NCI-H2196 treated with DMSO at 0.1 percent for 48 hours (cell line): ENCODE measurements around the gene SOD3.

Source experiments
- DNase-seq: peaks from one replicate; lab custom pipeline; 2025; ENCODE audit not compliant: unreplicated experiment; lab: John Stamatoyannopoulos, UW

SOD3 gene

DNA sequence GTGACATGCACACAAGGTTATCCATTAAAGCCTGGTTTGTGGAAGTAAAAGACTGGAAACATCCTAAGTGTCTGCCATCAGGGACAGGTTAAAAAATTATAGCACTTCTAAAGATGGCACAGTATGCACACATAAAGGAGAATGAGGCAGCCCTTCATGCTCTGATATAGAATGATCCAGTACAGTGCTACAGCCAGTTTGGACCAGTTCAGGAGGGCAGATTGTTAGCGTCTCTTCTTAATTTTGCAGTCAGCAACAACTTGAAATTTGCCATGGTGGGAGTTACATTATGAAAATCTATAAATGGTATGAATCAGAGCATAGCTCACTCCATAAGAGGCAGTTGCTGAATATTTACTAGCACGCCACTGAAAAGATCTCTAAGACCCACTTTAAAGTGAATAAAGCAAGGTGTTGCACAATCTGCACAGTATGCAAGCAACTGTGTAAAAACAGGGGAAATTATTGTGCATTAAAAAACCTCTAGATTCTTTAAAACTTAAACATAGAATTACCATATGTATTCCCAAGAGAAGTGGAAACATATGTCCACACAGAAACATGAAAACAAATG, 20.3 kb upstream of the SOD3 start:
- DNase-seq: no peak

DNA sequence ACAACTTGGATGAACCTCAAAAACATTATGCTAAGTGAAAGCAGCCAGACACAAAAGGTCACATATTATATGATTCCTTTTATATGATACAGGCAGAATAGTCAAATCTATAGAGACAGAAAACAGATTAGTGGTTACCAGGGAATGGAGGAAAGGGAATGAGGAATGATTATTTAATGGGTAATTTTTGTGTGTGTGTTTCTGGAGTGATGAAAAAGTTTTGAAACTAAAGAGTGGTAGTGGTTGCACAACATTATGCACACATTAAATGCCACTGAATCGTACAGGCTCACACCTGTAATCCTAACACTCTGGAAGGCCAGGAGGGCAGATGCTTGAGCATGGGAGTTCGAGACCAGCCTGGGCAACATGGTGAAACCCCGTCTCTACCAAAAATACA, 19.6 kb upstream of the SOD3 start:
- DNase-seq: no peak

DNA sequence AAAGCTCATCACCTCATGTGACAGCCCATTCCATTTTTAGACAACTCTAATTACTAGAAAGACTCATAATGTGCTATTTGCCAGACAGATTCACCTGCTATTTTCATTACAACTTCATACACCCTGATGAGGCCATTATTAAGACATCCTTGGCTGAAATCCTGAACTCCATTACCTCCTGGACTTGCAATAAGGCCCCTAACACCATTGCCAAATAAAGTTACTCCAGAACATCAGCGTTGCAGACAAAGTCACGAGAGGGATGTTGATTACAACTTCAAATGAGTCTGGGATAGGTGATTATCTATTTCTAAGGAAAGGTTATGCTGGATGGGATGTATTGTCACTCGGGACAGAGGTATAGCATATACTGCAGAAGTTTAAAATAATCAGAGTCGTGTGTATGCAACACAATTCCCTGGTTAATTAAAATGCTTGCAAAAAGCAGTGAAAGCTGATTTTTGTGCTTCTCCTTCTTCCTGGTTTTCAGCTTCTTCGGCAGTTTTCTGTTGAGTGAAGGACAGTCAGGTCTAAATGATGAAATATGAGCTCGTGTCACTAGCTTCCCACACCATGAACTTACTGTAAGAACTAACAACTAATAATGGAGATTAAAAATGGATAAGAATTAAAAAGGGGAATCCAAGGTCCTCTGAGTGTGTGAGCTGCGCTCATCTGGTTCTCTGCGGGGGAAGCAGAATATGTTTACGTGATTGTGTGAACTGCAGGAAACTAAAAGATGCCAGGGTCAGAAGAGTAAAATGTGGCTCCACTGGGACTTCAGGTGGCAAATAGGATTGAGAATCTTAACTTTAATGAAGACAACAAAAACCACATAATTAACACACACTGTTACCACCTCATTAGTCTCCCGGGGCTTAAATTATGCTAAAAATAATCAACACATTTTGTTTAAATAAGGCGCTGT, 17.6 kb upstream of the SOD3 start:
- no peak for DNase-seq

DNA sequence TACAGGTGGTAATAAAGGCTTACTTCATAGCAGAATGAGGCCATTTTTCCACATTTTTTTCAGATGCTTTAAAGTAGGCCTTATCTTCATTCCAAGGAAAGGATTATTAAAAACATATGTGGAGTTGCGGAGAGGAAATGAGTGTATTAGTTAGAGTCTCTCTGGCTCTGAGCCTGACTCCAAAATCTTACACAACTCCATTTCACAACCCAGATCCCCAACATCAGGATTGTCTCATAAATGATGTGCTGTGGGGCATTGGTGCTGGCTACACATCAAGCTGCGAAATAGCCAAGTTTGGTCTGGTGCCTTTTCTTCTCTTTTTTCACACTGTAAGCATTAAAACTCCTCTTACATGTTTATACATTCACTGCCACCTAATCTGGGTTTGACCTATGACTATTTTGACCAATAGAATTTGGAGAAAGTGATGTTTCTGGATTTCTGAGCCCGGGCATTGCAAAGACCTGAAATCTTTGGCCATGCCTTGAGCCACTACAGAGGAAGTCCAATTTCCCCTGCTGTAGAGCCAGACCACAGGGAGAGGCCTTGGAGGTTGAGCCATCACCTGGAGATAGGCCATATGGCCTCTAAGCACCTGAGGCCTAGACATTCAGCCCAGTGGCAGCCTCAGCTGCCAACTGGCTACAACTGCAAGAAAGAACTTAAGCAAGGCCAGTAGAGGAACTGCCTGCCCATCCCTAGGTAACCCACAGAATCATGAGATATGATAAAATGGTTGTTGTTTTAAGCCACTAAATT, 16.7 kb upstream of the SOD3 start:
- no peak for DNase-seq

DNA sequence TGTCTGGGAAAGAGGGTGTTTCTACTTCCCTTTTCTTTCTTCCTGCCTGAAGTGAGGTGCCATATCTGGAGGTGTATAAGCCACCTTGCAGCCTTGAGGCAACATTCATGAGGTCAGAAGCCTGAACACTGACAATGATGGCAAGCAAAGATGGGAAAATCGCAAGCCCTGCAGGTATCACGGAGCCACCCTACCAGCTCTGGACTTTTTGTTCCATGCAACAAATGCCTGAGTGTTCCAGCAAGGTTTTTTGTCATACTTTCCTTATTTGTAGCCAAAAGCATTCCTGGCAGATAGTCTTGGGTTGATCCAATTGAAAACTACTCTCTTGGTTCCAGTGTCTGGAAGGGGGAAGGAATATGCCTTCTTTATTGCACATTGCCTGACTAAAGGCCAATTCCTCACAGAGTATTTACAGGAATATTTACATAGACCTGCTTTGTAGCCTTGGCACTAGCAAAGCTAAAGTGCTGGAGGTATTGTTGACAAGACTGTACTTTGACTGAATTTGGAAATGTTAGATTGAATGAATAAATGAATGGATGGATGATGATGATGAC, 14.4 kb upstream of the SOD3 start:
- no peak for DNase-seq

DNA sequence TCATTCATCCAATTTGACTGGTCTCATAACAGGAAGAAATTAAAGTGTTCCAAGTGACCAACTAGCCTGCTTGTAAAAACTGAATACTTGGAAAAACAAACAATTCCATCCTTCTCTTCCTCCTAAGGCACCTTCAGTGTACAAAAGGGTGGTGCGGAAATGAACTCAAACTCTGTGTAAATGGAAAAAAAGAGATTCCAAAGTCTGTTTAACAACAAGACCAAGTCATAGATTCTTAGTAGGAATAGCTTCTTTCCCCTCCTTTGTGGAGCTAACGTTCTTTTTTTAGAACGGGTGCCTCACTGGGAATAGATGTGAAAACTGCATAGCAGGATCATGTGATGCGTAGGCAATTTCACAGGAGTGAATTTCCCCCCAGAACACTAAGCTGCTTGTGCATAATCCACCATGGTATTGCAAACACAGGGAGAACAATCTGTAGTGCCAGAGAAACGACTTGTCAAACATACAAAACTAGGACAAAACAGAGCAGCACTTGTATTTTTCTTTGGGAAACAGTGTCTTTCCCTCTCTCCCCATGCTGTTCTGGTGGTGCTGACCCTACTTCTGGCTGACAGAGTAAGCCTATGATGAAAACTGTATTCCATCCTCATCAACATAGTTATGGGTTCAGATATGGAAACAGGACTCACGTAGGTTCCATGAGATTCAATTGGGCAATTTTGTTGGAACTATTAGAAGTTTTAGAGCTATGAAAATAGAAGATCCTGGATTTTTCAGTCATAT, 13.2 kb upstream of the SOD3 start:
- DNase-seq: no peak

DNA sequence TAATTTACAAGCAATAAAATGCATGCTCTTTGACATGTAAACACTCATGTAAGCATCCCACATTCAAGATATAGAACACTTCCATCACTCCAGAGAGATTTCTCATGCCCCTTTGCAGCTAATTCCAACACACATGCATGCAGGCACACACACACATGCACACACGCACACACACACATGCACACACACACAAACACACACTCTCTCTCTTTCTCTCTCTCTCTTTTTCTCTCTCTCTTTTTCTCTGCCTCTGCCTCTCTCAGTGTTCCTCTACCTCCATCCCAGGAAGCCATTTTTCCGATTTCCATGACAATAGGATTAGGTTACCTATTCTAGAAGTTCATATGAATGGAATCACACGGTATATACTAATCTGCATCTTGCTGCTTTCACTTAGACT, 11.9 kb upstream of the SOD3 start:
- no peak for DNase-seq

DNA sequence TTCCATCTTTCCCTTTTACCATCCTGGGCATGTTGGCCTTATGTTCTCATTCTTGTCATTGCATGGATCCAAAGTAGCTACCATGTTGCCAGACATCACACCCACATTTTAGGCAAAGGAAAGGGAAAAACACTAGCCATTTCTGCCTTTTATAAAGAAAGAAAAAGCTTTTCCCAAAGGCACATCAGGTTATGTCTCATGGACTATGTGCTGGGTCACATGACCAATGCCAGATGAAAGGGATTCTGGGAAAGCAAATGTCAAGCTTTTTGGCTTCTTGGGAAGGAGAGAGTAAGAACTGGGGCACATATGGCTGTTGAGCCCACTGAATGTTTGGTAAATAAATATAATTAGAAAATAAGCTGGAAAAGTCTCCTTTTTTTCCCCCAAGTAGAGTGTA, 4.3 kb upstream of the SOD3 start:
- no peak for DNase-seq

DNA sequence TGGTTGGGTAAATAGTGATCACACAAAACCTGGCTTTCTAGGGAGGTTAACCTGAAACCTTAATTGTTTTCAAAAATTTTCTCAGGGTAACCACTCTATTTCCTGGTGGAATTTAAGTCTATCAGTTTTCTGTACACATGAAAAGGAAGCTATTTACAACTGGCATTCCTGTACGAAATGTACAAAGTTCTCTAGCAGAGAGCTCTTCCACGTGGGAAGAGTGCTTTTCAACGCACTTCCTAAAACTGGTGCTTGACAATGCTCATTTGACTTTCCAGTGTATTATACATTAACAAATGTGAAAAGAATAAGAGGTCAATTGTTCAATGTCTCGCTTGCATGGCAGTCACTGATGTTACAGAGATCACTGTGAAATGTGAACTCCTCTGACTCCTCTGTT, 2.8 kb upstream of the SOD3 start:
- DNase-seq: no peak

DNA sequence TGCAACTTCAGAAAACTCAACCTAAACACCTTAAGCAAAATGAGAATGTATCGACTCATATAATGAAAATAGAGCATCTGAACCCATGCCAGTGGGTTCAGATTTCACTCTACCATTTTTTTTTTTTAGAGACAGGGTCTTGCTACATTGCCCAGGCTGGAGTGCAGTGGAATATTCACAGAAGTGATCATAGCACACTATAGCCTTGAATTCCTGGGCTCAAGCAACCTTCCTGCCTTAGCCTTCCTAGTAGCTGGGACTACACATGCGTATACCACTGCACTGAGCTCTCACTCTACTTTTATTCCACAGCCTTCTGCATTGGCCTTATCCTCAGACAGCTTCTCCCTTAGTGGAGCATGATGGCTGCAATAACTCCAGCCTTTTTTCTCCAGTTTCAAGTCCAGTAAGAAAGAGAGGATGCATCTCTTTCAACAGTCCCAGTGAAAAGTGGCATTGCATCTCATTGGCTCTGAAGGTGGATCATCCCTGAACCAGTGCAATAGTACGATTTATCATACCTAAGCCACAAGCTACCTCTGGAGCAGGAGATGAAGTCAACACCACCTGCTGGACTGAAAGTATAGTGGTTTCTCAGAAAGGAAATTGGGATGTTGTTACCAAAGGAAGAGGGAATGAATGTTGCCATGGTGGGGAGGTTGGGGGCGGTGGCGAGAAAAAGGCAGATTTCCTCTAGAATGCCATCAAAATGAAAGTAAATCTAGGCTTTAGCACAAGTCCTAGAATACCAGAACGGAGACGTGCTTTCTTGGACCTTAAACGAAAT, 2.0 kb upstream of the SOD3 start:
- no peak for DNase-seq

DNA sequence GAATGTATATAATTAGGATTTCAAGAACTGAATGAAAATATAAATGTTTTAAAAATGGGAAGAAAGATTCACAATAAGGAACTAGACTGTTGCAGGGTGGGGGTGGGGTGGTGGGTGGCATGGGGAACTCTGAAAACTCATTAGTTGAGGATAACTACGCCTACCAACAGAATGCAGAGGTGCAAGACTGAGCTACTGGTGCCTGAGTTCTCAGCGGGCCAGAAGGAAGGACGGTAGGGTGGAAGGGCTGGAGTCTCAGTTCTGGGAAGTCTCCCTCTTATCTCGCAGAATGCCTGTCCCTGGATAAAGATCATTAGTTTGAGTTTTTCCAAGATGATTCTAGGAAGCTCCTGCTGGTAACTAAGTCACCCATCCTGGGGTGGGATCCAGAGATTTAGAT, 1.3 kb upstream of the SOD3 start:
- DNase-seq: no peak

DNA sequence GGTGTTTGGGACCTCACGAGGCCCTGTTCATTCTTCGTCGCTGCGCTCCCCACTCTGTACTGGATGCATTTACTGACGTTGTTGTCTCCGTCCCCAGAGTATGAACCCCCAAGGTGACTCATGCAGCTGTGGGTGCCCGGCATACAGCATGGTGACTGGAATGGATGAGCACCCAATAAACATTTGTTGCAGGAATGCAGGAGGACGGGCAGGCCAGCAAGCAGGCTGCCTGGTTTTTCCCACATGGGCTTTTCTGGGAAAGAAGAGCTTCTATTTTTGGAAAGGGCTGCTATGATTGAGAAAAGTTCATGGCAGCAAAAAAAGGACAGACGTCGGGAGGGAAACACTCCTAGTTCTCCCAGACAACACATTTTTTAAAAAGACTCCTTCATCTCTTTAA, 893 bp upstream of the SOD3 start:
- DNase-seq: no peak

DNA sequence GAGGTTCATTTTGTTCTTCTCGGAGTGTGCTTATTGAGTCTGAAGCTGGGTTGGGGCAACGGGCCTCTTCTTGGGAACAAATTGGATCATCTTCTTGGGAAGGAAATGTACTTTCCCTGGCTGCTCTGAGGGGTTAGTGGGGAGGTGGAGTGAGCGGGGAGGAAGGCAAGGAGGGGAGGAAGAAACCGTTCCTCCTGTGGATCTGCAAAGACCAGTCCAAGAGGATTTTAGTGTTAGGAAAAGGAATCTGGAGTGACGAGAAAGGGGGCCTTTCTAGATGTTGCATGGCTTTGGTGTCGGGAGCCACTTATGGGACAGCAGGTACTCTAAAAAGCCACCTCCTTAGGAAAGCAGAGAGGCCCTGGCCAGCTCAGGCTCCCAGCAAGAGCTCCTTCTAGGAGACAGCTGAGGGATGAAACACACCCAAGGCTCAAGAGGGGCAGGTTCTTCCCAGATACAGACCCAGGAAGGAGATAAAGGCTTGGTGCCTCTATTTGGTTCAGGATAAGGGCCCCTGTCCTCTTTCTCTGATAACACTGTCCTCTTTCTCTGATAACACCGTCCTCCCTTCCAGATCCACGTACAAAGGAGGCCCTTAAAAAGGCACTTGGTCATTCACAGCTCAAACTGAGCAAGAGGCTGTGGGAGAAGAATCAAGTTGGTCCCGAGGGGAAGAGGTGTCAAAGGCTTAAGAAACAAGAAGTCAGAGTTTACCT, 451 bp downstream of the SOD3 start:
- no peak for DNase-seq

DNA sequence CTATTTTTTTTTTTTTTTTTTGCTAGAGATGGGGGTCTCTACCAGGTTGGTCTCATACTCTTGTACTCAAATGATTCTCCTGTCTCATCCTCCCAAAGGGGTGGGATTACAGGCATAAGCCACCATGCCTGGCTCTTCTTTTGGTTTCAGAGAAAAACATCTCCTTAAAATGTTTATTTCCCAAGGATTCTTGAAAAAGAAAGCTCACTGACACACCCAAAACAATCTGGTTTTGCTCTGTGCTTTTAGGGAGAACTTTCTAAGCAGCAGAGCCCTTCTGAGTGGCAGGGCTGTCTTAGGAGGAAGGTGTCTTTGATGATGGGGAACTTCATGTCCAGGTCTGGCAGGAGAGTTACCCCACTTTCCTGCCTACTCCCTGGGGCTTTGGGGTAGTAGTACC, 1.2 kb downstream of the SOD3 start:
- no peak for DNase-seq

DNA sequence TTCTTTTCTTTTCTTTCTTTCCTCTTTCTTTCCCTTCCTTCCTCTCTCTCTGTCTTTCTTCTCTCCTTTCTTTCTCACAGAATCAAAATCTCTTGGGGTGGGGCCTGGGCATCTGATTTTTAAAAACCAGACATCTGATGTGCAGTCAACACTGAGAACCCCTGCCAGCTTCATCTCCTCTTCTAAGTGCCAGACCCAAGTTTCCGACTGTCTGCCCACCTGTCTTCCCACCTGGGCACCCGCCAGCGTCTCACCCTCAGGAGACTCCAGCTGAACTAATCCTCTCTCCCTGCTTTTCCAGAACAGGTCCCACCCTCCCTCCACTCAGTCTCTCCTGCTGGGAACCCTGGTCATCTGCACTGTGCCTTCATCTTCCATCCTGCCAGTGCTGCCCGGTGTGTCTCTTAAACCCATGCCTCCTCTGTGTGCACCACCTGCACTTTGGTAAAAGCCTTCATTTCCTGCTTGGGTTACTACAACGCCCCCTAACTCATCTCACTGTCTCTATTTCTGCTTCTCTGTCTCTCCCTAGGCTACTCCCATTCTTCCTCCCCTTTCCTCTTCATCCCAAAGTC, 2.8 kb downstream of the SOD3 start:
- no peak for DNase-seq

DNA sequence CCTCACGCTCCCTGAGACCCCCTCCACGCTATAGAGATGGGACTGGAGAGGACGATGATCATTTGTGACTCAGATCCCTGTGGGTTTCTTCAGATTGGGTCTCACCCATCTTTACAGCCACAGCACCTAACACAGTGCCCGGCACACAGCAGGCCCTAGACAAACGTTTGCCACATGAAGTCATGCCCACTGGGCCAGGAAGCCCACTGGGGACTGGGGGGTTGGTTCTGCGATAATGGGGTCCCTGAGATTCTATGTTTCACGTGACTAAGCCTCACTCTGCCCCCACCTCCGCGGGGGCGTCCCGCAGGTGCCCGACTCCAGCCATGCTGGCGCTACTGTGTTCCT, 3.8 kb downstream of the SOD3 start:
- no peak for DNase-seq

DNA sequence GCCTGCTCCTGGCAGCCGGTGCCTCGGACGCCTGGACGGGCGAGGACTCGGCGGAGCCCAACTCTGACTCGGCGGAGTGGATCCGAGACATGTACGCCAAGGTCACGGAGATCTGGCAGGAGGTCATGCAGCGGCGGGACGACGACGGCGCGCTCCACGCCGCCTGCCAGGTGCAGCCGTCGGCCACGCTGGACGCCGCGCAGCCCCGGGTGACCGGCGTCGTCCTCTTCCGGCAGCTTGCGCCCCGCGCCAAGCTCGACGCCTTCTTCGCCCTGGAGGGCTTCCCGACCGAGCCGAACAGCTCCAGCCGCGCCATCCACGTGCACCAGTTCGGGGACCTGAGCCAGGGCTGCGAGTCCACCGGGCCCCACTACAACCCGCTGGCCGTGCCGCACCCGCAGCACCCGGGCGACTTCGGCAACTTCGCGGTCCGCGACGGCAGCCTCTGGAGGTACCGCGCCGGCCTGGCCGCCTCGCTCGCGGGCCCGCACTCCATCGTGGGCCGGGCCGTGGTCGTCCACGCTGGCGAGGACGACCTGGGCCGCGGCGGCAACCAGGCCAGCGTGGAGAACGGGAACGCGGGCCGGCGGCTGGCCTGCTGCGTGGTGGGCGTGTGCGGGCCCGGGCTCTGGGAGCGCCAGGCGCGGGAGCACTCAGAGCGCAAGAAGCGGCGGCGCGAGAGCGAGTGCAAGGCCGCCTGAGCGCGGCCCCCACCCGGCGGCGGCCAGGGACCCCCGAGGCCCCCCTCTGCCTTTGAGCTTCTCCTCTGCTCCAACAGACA, 4.4 kb downstream of the SOD3 start:
- no peak for DNase-seq

DNA sequence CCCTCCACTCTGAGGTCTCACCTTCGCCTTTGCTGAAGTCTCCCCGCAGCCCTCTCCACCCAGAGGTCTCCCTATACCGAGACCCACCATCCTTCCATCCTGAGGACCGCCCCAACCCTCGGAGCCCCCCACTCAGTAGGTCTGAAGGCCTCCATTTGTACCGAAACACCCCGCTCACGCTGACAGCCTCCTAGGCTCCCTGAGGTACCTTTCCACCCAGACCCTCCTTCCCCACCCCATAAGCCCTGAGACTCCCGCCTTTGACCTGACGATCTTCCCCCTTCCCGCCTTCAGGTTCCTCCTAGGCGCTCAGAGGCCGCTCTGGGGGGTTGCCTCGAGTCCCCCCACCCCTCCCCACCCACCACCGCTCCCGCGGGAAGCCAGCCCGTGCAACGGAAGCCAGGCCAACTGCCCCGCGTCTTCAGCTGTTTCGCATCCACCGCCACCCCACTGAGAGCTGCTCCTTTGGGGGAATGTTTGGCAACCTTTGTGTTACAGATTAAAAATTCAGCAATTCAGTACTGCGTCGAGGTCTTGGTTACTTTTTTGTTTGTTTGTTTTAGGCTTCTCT, 5.0 kb downstream of the SOD3 start:
- DNase-seq: no peak
